Endothelial cell of umbilical vein (primary cell): ENCODE results near the gene POLR2L.

Experiments
- CTCF ChIP-seq, 2 donors: IDR thresholded peaks; 1 replicate in 1 of 2; 2 replicates in 1 of 2; pipeline ENCODE4 v1.5.1; 2011; ENCODE audit warnings: low read length in 2 of 2, mild to moderate bottlenecking in 2 of 2, moderate library complexity in 2 of 2, control low read depth in 1 of 2, inconsistent platforms in 1 of 2, low read depth in 1 of 2; ENCODE audit not compliant: insufficient read depth in 1 of 2; ENCODE audit errors: extremely low read depth in 1 of 2
- EZH2 ChIP-seq: IDR thresholded peaks from 2 replicates; pipeline ENCODE4 v1.6.1; 2012; ENCODE audit warnings: borderline replicate concordance, low read depth, mild to moderate bottlenecking, moderate library complexity, low read length, inconsistent platforms; ENCODE audit not compliant: severe bottlenecking
- FOS ChIP-seq: IDR thresholded peaks from 2 replicates; pipeline ENCODE4 v1.6.1; 2011; ENCODE audit warnings: mild to moderate bottlenecking, low read length, moderate library complexity, borderline replicate concordance; ENCODE audit not compliant: insufficient read depth
- GATA2 ChIP-seq: IDR thresholded peaks from 2 replicates; pipeline ENCODE4 v1.7.0; 2011; ENCODE audit warnings: low read depth, mild to moderate bottlenecking, moderate library complexity, mixed read lengths, low read length; ENCODE audit not compliant: insufficient read length, insufficient read depth
- JUN ChIP-seq: IDR thresholded peaks from 2 replicates; pipeline ENCODE4 v1.6.1; 2011; ENCODE audit warnings: borderline replicate concordance, low read depth; ENCODE audit not compliant: insufficient read length, insufficient read depth
- MYC ChIP-seq: IDR thresholded peaks from one replicate; pipeline ENCODE4 v1.6.1; 2011; ENCODE audit warnings: mild to moderate bottlenecking, low read depth, low read length
- POLR2A ChIP-seq: IDR thresholded peaks from 2 replicates; pipeline ENCODE4 v1.6.1; 2012; ENCODE audit warnings: low read depth, mild to moderate bottlenecking, control low read depth, low read length
- POLR2AphosphoS5 ChIP-seq: IDR thresholded peaks from 2 replicates; pipeline ENCODE4 v1.6.1; 2012; ENCODE audit warnings: low read depth, mild to moderate bottlenecking, control low read depth, low read length, moderate library complexity; ENCODE audit not compliant: insufficient read depth

GRCh38 chr11:863910-864827 is 21.8 kb upstream of the POLR2L start:
- TF ChIP-seq GATA2 (no peak), CTCF (IDR thresholded peaks at IDR 0.05; ENCODE audit: extremely low read depth in 1 of 2, insufficient read depth in 1 of 2, low read depth in 1 of 2, low read length in 2 of 2) (no peak), POLR2AphosphoS5 (no peak), POLR2A (no peak), MYC (no peak), JUN (no peak), EZH2 (no peak), FOS (no peak)
